Suprapubic skin (tissue), 4 donors: Measurements from ENCODE around the gene GMPR. TPM values are rescaled to one million over a fixed set of nuclear protein-coding genes. Genes with fewer than 3 reads are reported as not detected.

Experiments
- DNase-seq, 2 donors: peaks; one replicate each; pipeline ENCODE4 v3.0.0-alpha.2; 2019; ENCODE audit warnings: low spot score in 2 of 2
- H3K27ac ChIP-seq: fragments of 200-600 bp; sonication (generic); one replicate; pipeline ENCODE4 v1.5.1; 2019
- H3K27me3 ChIP-seq: fragments of 200-600 bp; sonication (generic); one replicate; pipeline ENCODE4 v1.5.1; 2019
- H3K36me3 ChIP-seq: fragments of 200-600 bp; sonication (generic); one replicate; pipeline ENCODE4 v1.5.1; 2019
- H3K4me1 ChIP-seq: fragments of 200-600 bp; sonication (generic); one replicate; pipeline ENCODE4 v1.5.1; 2019
- H3K4me3 ChIP-seq: fragments of 200-600 bp; sonication (generic); one replicate; pipeline ENCODE4 v1.5.1; 2019; ENCODE audit warnings: mild to moderate bottlenecking
- H3K9me3 ChIP-seq: fragments of 200-600 bp; sonication (generic); one replicate; pipeline ENCODE4 v1.5.1; 2019
- CTCF ChIP-seq, 2 donors: fragments of 200-600 bp in 1 of 2; fragments of 450-650 bp in 1 of 2; sonication (generic) in 1 of 2; IDR thresholded peaks; one replicate each; pipeline ENCODE4 v1.5.1; 2016 to 2019; ENCODE audit warnings: antibody characterized with exemption in 2 of 2, mild to moderate bottlenecking in 1 of 2, moderate library complexity in 1 of 2
- EP300 ChIP-seq: sonication (generic); formaldehyde crosslinking; IDR thresholded peaks from one replicate; pipeline ENCODE4 v1.6.1; 2017; ENCODE audit warnings: antibody characterized with exemption
- POLR2A ChIP-seq, 2 donors: fragments of 450-650 bp; IDR thresholded peaks; one replicate each; pipeline ENCODE4 v1.6.1; 2017; ENCODE audit warnings: antibody characterized with exemption in 2 of 2, mild to moderate bottlenecking in 2 of 2, moderate library complexity in 2 of 2
- POLR2AphosphoS5 ChIP-seq, 3 donors: sonication (generic); formaldehyde crosslinking; IDR thresholded peaks; one replicate each; pipeline ENCODE4 v1.6.1; 2017; ENCODE audit warnings: antibody characterized with exemption in 3 of 3
- WGBS: methylation state at CpG from one replicate; pipeline ENCODE4 v1.1.5; 2018; 5-methylcytosine and 5-hydroxymethylcytosine counted together
- total RNA-seq, 4 donors: library from RNA; depleted of rRNA; stranded (reverse); fragments of >200 nt; gene quantifications; one replicate each; pipeline ENCODE4 v1.1.0, GENCODE V29; 2016

Gene GMPR
- total RNA-seq, 4 donors from 2014 or later, result 4.9 to 16.4 (median 12.9) TPM

DNA sequence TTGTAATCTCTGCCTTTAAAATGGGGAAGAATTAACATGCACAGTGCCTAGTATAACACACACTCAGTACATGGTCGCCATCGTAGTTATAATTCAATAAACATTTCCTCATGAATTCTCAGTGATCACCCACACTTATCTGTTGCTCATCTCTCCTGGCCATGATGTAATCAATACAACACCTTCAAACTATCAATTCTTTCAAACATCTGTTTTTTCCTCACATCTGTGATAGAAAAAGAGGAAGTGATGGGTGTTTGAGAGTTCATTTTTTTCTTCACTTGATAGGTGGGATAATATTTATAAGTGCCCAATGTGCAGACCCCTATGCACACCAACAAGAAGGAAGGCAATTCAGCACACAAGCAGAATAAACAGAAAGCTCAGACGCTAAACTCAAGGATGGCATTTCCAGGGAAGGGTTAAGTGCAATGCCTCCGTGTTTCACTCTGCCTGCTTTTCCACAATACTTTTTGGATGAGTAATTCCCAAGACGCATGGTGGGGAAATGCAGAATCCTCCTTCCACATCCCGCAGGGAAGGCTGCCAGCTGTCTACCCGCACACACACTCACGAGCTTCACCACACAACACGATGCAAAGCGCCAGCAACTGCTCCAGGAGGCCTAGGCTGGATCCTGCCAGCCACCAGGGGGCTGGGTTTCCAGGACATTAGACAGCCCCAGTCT is 100.3 kb downstream of the GMPR start:
- H3K36me3 ChIP-seq, result no peaks in the 10 kb centered on the region
- peak; percentile 91 to 92 for DNase-seq
- H3K4me3 ChIP-seq, result no peak overlapping the region
- no peaks in the 10 kb centered on the region for H3K9me3 ChIP-seq
- H3K4me1 ChIP-seq, result peaks cover 57% of the 10 kb centered on the region
- no peaks in the 10 kb centered on the region for H3K27me3 ChIP-seq
- 25% methylated on average over 10 of the region's 10 CpGs for WGBS
- peak overlapping the region; percentile 39 for H3K27ac ChIP-seq
- TF ChIP-seq POLR2A (IDR thresholded peaks at IDR 0.05) (no peak), CTCF (IDR thresholded peaks at IDR 0.05) (peak; percentile 40 to 46), EP300 (no peak), POLR2AphosphoS5 (IDR thresholded peaks at IDR 0.05) (peak in 2 of 3 donors; percentile 69 to 84)

DNA sequence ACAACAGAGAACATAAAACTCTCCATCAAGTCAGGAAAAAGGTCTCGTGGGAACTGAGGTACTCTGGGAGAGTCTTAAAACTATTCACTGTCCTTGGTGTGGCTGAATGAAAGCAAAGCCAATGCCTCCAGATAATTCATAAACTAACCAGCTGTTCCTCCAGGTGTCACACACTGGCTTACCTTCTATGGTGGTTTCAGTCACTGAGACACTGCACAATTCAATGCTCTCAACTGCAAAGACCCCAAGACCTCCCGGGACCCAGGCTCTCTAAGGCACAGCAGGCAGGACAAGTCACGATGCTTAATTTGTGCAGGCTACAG is 100.8 kb downstream of the GMPR start:
- peak overlapping the region; percentile 39 for H3K27ac ChIP-seq
- peaks cover 52% of the 10 kb centered on the region for H3K4me1 ChIP-seq
- DNase-seq, result no peak
- H3K4me3 ChIP-seq, result no peak overlapping the region
- 54% methylated on average over 3 of the region's 3 CpGs for WGBS
- H3K9me3 ChIP-seq, result no peaks in the 10 kb centered on the region
- TF ChIP-seq POLR2A (IDR thresholded peaks at IDR 0.05) (no peak), CTCF (IDR thresholded peaks at IDR 0.05) (no peak), POLR2AphosphoS5 (IDR thresholded peaks at IDR 0.05) (no peak), EP300 (no peak)
- H3K27me3 ChIP-seq, result no peaks in the 10 kb centered on the region
- no peaks in the 10 kb centered on the region for H3K36me3 ChIP-seq

- peaks cover 22% of the 10 kb centered on the region for H3K4me1 ChIP-seq
- WGBS, result 90% methylated on average over 8 of the region's 8 CpGs
- H3K27ac ChIP-seq, result no peak overlapping the region
- H3K27me3 ChIP-seq, result no peaks in the 10 kb centered on the region
- DNase-seq, result no peak
- no peaks in the 10 kb centered on the region for H3K36me3 ChIP-seq
- H3K4me3 ChIP-seq, result no peak overlapping the region
- TF ChIP-seq EP300 (no peak), POLR2AphosphoS5 (IDR thresholded peaks at IDR 0.05) (no peak), CTCF (IDR thresholded peaks at IDR 0.05) (no peak), POLR2A (IDR thresholded peaks at IDR 0.05) (no peak)
- no peaks in the 10 kb centered on the region for H3K9me3 ChIP-seq
Measured at GRCh38 chr6:16343593-16343992, 105.2 kb downstream of the GMPR start.

DNA sequence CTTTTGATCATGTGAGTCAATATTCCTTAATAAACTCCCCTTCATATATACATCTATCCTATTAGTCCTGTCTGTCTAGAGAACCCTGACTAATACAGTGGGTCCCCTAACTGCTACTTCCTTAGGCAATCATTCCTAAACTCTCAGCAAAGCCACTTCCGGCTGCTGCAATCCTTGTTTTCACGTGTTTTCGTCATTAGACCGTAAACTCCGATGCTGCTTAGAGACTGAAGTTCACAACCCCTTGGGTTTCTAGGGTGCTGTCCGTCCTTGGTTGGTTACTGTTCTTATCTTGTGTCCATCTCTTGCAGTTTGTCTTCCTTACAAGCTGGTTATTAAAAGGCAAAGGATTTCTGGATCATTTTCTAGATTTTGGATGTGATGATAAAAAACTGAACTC is 106.4 kb downstream of the GMPR start:
- no peak overlapping the region for H3K4me3 ChIP-seq
- no peak for DNase-seq
- no peaks in the 10 kb centered on the region for H3K27me3 ChIP-seq
- peaks cover 14% of the 10 kb centered on the region for H3K4me1 ChIP-seq
- no peaks in the 10 kb centered on the region for H3K9me3 ChIP-seq
- no peaks in the 10 kb centered on the region for H3K36me3 ChIP-seq
- 79% methylated on average over 6 of the region's 6 CpGs for WGBS
- peak overlapping the region; percentile 21 for H3K27ac ChIP-seq
- no peak for TF ChIP-seq CTCF (IDR thresholded peaks at IDR 0.05)
- TF ChIP-seq EP300, result no peak
- TF ChIP-seq POLR2AphosphoS5 (IDR thresholded peaks at IDR 0.05), result no peak
- TF ChIP-seq POLR2A (IDR thresholded peaks at IDR 0.05), result no peak

Other genes with a start within 250 kb of the GMPR start
- gene MYLIP, start 109.5 kb upstream of the GMPR start, total RNA-seq, result 10 to 100 TPM; 25.9 to 53.0 (median 36.5) TPM